ENCODE measurements around the gene GLS2. TPM values are rescaled to one million over a fixed set of nuclear protein-coding genes. Genes with fewer than 3 reads are reported as not detected.

Gene GLS2
- total RNA-seq, 1 donor from 2014 or later = not detected

DNA sequence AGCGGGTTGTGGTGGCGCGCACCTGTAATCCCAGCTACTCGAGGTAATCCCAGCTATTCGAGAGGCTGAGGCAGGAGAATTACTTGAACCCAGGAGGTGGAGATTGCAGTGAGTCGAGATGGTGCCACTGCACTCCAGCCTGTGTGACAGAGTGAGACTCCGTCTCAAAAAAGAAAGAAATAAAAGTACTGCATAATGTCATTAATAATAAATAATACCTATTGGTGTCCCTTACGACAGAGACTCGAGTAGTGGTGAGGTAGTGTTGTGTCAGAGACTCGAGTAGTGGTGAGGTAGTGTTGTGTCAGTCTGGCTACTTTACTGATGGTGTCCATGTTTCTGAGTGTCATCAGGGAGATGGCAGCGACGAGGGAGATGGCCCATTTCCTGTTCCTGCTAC lies 1.3 kb downstream of the GLS2 start:
- Mint-ChIP-seq H3K27me3 (ENCODE audit: unreplicated experiment) (peaks cover 51% of the 10 kb centered on the region), H3K9me3 (ENCODE audit: unreplicated experiment) (no peaks in the 10 kb centered on the region), H3K36me3 (ENCODE audit: unreplicated experiment) (no peaks in the 10 kb centered on the region), H3K4me3 (ENCODE audit: unreplicated experiment) (no peak overlapping the region), H3K27ac (ENCODE audit: unreplicated experiment) (no peak overlapping the region), H3K4me1 (ENCODE audit: unreplicated experiment) (peaks cover 13% of the 10 kb centered on the region)
- DNase-seq (ENCODE audit: extremely low spot score, unreplicated experiment) = no peak
- TF ChIP-seq, protein P1, sequence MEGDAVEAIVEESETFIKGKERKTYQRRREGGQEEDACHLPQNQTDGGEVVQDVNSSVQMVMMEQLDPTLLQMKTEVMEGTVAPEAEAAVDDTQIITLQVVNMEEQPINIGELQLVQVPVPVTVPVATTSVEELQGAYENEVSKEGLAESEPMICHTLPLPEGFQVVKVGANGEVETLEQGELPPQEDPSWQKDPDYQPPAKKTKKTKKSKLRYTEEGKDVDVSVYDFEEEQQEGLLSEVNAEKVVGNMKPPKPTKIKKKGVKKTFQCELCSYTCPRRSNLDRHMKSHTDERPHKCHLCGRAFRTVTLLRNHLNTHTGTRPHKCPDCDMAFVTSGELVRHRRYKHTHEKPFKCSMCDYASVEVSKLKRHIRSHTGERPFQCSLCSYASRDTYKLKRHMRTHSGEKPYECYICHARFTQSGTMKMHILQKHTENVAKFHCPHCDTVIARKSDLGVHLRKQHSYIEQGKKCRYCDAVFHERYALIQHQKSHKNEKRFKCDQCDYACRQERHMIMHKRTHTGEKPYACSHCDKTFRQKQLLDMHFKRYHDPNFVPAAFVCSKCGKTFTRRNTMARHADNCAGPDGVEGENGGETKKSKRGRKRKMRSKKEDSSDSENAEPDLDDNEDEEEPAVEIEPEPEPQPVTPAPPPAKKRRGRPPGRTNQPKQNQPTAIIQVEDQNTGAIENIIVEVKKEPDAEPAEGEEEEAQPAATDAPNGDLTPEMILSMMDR (IDR thresholded peaks at IDR 0.05) = no peak

DNA sequence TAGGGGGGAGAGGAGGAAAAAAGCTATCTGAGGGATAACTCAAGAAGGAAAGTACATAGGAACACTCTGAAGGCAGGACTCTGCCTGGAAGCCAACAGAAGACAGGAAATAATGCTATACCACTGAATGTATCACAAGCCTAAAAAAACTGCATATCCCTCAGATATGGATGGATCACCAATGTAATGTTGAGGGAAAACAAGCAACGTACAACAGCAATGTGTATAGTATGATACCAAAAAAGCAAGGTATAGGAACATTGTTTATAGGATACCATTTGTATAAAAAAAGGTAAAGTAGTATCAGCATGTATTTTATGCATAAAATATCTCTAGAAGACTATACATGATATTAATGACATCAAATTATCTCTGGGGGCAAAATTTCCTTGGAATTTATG lies 3.4 kb downstream of the GLS2 start:
- TF ChIP-seq, protein P1 (IDR thresholded peaks at IDR 0.05) = no peak
- no peak for DNase-seq (ENCODE audit: extremely low spot score, unreplicated experiment)
- no peaks in the 10 kb centered on the region for H3K9me3 Mint-ChIP-seq (ENCODE audit: unreplicated experiment)
- peaks cover 34% of the 10 kb centered on the region for H3K27me3 Mint-ChIP-seq (ENCODE audit: unreplicated experiment)
- no peak overlapping the region for H3K27ac Mint-ChIP-seq (ENCODE audit: unreplicated experiment)
- no peaks in the 10 kb centered on the region for H3K36me3 Mint-ChIP-seq (ENCODE audit: unreplicated experiment)
- H3K4me1 Mint-ChIP-seq (ENCODE audit: unreplicated experiment) = peaks cover 13% of the 10 kb centered on the region
- H3K4me3 Mint-ChIP-seq (ENCODE audit: unreplicated experiment) = no peak overlapping the region

- no peak for DNase-seq (ENCODE audit: extremely low spot score, unreplicated experiment)
- TF ChIP-seq, protein P1 (IDR thresholded peaks at IDR 0.05) = no peak
- H3K4me3 Mint-ChIP-seq (ENCODE audit: unreplicated experiment) = no peak overlapping the region
- no peaks in the 10 kb centered on the region for H3K9me3 Mint-ChIP-seq (ENCODE audit: unreplicated experiment)
- no peak overlapping the region for H3K27ac Mint-ChIP-seq (ENCODE audit: unreplicated experiment)
- H3K36me3 Mint-ChIP-seq (ENCODE audit: unreplicated experiment) = no peaks in the 10 kb centered on the region
- no peaks in the 10 kb centered on the region for H3K27me3 Mint-ChIP-seq (ENCODE audit: unreplicated experiment)
- no peaks in the 10 kb centered on the region for H3K4me1 Mint-ChIP-seq (ENCODE audit: unreplicated experiment)
Measured at GRCh38 chr12:56479625-56480024, 8.3 kb downstream of the GLS2 start.

DNA sequence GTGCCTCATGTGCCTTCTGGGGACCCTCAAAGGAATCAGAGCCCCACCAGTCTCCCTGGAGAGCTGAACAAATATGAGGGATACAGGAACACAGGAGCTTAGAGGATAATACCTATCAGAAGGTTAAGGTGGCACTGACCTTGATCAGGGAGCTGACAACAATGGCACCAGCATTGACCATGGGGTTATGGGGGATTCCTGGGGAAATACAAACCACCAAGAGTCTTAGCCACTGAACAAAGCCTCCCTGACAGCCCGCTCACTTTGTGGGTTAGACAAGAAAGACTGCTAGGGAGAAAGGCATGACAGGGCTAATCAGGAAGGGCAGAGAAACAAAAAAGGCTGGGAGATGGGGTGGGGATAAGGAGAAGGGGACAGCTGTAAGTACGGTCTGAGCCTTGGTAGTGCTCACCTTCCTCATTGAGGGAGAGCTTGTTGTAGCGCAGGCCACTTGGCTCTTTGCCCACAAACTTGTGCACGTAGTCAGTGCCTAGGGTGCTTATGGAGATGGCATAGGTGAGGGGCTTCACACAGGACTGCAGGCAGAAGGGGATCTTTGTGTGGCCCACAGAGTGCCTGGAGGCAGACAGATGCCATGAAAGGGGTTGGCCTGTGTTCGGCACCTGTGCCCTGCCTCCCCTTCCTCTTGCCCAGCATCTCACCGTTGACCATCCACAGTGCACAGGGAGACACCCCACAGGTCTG lies 10.3 kb downstream of the GLS2 start:
- TF ChIP-seq, protein P1 (IDR thresholded peaks at IDR 0.05) = no peak
- DNase-seq (ENCODE audit: extremely low spot score, unreplicated experiment) = no peak
- Mint-ChIP-seq H3K27ac (ENCODE audit: unreplicated experiment) (no peak overlapping the region), H3K27me3 (ENCODE audit: unreplicated experiment) (no peaks in the 10 kb centered on the region), H3K4me3 (ENCODE audit: unreplicated experiment) (no peak overlapping the region), H3K9me3 (ENCODE audit: unreplicated experiment) (no peaks in the 10 kb centered on the region), H3K36me3 (ENCODE audit: unreplicated experiment) (no peaks in the 10 kb centered on the region), H3K4me1 (ENCODE audit: unreplicated experiment) (no peaks in the 10 kb centered on the region)

- Mint-ChIP-seq H3K27ac (ENCODE audit: unreplicated experiment) (no peak overlapping the region), H3K9me3 (ENCODE audit: unreplicated experiment) (no peaks in the 10 kb centered on the region), H3K27me3 (ENCODE audit: unreplicated experiment) (no peaks in the 10 kb centered on the region), H3K4me3 (ENCODE audit: unreplicated experiment) (no peak overlapping the region), H3K36me3 (ENCODE audit: unreplicated experiment) (no peaks in the 10 kb centered on the region), H3K4me1 (ENCODE audit: unreplicated experiment) (no peaks in the 10 kb centered on the region)
- DNase-seq (ENCODE audit: extremely low spot score, unreplicated experiment) = no peak
- TF ChIP-seq, protein P1 (IDR thresholded peaks at IDR 0.05) = no peak
Measured at GRCh38 chr12:56476972-56477432, 11.0 kb downstream of the GLS2 start.

Measured in osteocyte (in vitro differentiated cells).